ENCODE data around the gene EIF2A. TPM values are rescaled to one million over a fixed set of nuclear protein-coding genes. Genes with fewer than 3 reads are reported as not detected.
A peak's percentile ranks its signal among the peaks of the same experiment; 100 is the strongest.

Gene EIF2A
- total RNA-seq, 1 experiment from 2014 or later, result 117 TPM

DNA sequence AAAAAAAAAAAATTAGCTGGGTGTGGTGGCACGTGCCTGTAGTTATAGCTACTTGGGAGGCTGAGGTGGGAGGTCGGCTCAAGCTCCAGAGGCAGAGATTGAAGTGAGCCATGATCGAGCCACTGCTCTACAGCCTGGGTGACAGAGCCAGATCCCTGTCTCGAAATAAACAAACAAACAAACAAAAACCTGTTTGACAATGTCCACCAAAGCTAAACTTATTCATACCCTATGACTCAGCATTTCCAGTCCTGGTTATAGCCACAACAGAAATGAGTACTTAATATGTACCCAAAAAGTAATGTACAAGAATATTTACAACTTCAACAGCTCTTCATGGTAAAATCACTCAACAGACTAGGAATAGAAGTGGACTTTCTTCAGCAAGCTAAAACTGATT, 31.4 kb upstream of the EIF2A start:
- BruUV-seq (replicated peaks), result no TSS peak
- Mint-ChIP-seq H3K9me3 (ENCODE audit: unreplicated experiment) (no peaks in the 10 kb centered on the region), H3K4me1 (ENCODE audit: insufficient read depth, unreplicated experiment) (peaks cover 13% of the 10 kb centered on the region), H3K27ac (ENCODE audit: low read depth, unreplicated experiment) (no peak overlapping the region), H3K4me3 (ENCODE audit: unreplicated experiment) (no peak overlapping the region), H3K27me3 (ENCODE audit: insufficient read depth, unreplicated experiment) (no peaks in the 10 kb centered on the region), H3K36me3 (ENCODE audit: insufficient read depth, unreplicated experiment) (no peaks in the 10 kb centered on the region)
- intact Hi-C loops (cut with micrococcal nuclease), result no loop called here
- no peak for DNase-seq (ENCODE audit: unreplicated experiment)
- ChIA-PET CTCF (interaction anchor here (0.7 to 1.1 kb wide), 4 partner anchors 10 to 22 kb away, joined by 3 to 4 read pairs (median 4); no protein-coding TSS in a partner anchor), POLR2A (interaction anchor here (0.6 to 0.7 kb wide), 2 partner anchors 8 to 17 kb away, joined by 3 to 4 read pairs; no protein-coding TSS in a partner anchor)
- TF ChIP-seq, protein P1, sequence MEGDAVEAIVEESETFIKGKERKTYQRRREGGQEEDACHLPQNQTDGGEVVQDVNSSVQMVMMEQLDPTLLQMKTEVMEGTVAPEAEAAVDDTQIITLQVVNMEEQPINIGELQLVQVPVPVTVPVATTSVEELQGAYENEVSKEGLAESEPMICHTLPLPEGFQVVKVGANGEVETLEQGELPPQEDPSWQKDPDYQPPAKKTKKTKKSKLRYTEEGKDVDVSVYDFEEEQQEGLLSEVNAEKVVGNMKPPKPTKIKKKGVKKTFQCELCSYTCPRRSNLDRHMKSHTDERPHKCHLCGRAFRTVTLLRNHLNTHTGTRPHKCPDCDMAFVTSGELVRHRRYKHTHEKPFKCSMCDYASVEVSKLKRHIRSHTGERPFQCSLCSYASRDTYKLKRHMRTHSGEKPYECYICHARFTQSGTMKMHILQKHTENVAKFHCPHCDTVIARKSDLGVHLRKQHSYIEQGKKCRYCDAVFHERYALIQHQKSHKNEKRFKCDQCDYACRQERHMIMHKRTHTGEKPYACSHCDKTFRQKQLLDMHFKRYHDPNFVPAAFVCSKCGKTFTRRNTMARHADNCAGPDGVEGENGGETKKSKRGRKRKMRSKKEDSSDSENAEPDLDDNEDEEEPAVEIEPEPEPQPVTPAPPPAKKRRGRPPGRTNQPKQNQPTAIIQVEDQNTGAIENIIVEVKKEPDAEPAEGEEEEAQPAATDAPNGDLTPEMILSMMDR (IDR thresholded peaks at IDR 0.05; ENCODE audit: unreplicated experiment), result no peak

GRCh38 chr3:150519026-150519425, 27.6 kb upstream of the EIF2A start:
- ChIA-PET POLR2A (interaction anchor here (1.0 kb wide), 1 partner anchor 27 kb away, joined by 7 read pairs; the partner anchor contains the start of genes EIF2A and SERP1), CTCF (interaction anchor here (0.6 to 1.6 kb wide), 4 partner anchors 9 to 280 kb away, joined by 3 to 4 read pairs (median 4); no protein-coding TSS in a partner anchor)
- intact Hi-C loops (cut with micrococcal nuclease), result no loop called here
- H3K4me1 Mint-ChIP-seq (ENCODE audit: insufficient read depth, unreplicated experiment), result peaks cover 13% of the 10 kb centered on the region
- H3K4me3 Mint-ChIP-seq (ENCODE audit: unreplicated experiment), result no peak overlapping the region
- H3K9me3 Mint-ChIP-seq (ENCODE audit: unreplicated experiment), result no peaks in the 10 kb centered on the region
- DNase-seq (ENCODE audit: unreplicated experiment), result peak; percentile 23
- peak overlapping the region; percentile 87 for H3K27ac Mint-ChIP-seq (ENCODE audit: low read depth, unreplicated experiment)
- TF ChIP-seq, protein P1 (IDR thresholded peaks at IDR 0.05; ENCODE audit: unreplicated experiment), result no peak
- H3K36me3 Mint-ChIP-seq (ENCODE audit: insufficient read depth, unreplicated experiment), result no peaks in the 10 kb centered on the region
- no TSS peak for BruUV-seq (replicated peaks)
- H3K27me3 Mint-ChIP-seq (ENCODE audit: insufficient read depth, unreplicated experiment), result no peaks in the 10 kb centered on the region

- H3K27me3 Mint-ChIP-seq (ENCODE audit: insufficient read depth, unreplicated experiment), result no peaks in the 10 kb centered on the region
- H3K27ac Mint-ChIP-seq (ENCODE audit: low read depth, unreplicated experiment), result no peak overlapping the region
- DNase-seq (ENCODE audit: unreplicated experiment), result no peak
- TF ChIP-seq, protein P1 (IDR thresholded peaks at IDR 0.05; ENCODE audit: unreplicated experiment), result no peak
- no peaks in the 10 kb centered on the region for H3K36me3 Mint-ChIP-seq (ENCODE audit: insufficient read depth, unreplicated experiment)
- peaks cover 13% of the 10 kb centered on the region for H3K4me1 Mint-ChIP-seq (ENCODE audit: insufficient read depth, unreplicated experiment)
- intact Hi-C loops (cut with micrococcal nuclease), result no loop called here
- POLR2A ChIA-PET, result no interaction called here
- no TSS peak for BruUV-seq (replicated peaks)
- H3K9me3 Mint-ChIP-seq (ENCODE audit: unreplicated experiment), result no peaks in the 10 kb centered on the region
- CTCF ChIA-PET, result interaction anchor here (0.7 to 1.1 kb wide), 3 partner anchors 18 to 583 kb away, joined by 3 read pairs; no protein-coding TSS in a partner anchor
- no peak overlapping the region for H3K4me3 Mint-ChIP-seq (ENCODE audit: unreplicated experiment)
Measured at GRCh38 chr3:150520408-150520807, 26.2 kb upstream of the EIF2A start.

DNA sequence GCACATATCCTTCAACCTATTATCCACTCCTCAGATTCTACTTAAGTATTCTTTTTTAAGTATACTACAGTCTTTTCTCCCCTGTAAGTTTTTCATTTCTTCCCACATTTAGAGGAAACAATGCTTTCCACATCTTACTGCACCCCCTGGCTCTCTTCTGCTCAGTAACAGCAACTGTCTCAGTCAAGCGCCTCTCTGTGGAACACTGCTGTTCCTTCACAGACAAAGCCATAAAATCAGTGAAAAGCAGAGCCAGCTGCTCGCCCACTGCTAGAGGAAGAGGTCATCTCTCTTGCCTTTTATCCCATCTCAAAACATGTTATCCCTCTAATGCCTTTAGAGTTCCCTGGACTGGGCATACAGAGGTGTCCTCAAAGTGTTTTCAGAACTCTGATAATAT, 25.1 kb upstream of the EIF2A start:
- Mint-ChIP-seq H3K27me3 (ENCODE audit: insufficient read depth, unreplicated experiment) (no peaks in the 10 kb centered on the region), H3K4me3 (ENCODE audit: unreplicated experiment) (no peak overlapping the region), H3K27ac (ENCODE audit: low read depth, unreplicated experiment) (no peak overlapping the region), H3K36me3 (ENCODE audit: insufficient read depth, unreplicated experiment) (no peaks in the 10 kb centered on the region), H3K4me1 (ENCODE audit: insufficient read depth, unreplicated experiment) (peaks cover 13% of the 10 kb centered on the region), H3K9me3 (ENCODE audit: unreplicated experiment) (no peaks in the 10 kb centered on the region)
- TF ChIP-seq, protein P1 (IDR thresholded peaks at IDR 0.05; ENCODE audit: unreplicated experiment), result no peak
- no TSS peak for BruUV-seq (replicated peaks)
- ChIA-PET CTCF (interaction anchor here (1.1 kb wide), 1 partner anchor 282 kb away, joined by 3 read pairs; no protein-coding TSS in a partner anchor), POLR2A (interaction anchor here (1.0 kb wide), 1 partner anchor 18 kb away, joined by 3 read pairs; no protein-coding TSS in a partner anchor)
- no peak for DNase-seq (ENCODE audit: unreplicated experiment)
- intact Hi-C loops (cut with micrococcal nuclease), result no loop called here
